C4-2B (cell line): Measurements from ENCODE around the gene RBM7.

ENCODE experiments used
- H3K27ac ChIP-seq: fragments of 450-650 bp; 2 replicates; pipeline ENCODE4 v1.5.1; 2017
- ZFX ChIP-seq: fragments of 450-650 bp; IDR thresholded peaks from 2 replicates; pipeline ENCODE4 v1.6.1; 2017
- TF ChIP-seq, protein P1 (sequence below): fragments of 450-650 bp; conservative IDR thresholded peaks from 2 replicates; pipeline ENCODE4 v1.5.1; 2017; ENCODE audit warnings: mild to moderate bottlenecking

The RBM7 gene

DNA sequence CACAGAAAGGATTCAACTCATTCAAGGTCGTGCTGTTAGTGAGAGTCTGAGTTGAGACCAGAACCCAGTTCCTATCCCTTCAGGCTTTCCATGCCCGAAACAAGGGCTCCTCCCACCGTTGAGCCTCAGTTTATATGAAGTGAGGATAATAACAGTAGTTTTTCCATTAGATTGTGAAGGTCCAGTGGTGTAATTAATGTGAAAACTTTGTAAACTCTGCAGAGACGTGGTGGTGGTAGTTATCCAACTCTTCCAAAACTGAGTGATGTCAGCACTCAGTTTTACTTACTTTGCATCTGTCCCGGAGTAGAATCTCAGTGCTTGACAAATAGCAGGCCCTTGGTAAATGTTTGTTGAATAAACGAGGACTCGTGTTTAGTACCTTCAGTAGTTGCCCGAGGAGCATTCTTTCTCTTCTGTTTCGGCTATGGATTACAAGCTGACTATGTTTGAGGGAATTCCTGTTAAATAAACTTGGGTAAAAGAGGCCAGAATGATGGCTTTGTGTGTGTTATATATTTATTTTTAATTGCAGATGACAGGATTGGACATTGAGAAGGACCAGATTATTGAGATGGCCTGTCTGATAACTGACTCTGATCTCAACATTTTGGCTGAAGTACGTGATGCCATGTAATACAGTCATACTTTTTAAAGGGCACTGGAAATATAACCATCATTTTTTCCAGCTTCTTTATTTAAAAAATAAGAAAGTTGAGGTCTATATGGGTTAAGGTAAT, 39.8 kb downstream of the RBM7 start:
- peak overlapping the region; percentile 94 for H3K27ac ChIP-seq
- TF ChIP-seq ZFX, result no peak
- TF ChIP-seq, protein P1, sequence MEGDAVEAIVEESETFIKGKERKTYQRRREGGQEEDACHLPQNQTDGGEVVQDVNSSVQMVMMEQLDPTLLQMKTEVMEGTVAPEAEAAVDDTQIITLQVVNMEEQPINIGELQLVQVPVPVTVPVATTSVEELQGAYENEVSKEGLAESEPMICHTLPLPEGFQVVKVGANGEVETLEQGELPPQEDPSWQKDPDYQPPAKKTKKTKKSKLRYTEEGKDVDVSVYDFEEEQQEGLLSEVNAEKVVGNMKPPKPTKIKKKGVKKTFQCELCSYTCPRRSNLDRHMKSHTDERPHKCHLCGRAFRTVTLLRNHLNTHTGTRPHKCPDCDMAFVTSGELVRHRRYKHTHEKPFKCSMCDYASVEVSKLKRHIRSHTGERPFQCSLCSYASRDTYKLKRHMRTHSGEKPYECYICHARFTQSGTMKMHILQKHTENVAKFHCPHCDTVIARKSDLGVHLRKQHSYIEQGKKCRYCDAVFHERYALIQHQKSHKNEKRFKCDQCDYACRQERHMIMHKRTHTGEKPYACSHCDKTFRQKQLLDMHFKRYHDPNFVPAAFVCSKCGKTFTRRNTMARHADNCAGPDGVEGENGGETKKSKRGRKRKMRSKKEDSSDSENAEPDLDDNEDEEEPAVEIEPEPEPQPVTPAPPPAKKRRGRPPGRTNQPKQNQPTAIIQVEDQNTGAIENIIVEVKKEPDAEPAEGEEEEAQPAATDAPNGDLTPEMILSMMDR, result no peak

DNA sequence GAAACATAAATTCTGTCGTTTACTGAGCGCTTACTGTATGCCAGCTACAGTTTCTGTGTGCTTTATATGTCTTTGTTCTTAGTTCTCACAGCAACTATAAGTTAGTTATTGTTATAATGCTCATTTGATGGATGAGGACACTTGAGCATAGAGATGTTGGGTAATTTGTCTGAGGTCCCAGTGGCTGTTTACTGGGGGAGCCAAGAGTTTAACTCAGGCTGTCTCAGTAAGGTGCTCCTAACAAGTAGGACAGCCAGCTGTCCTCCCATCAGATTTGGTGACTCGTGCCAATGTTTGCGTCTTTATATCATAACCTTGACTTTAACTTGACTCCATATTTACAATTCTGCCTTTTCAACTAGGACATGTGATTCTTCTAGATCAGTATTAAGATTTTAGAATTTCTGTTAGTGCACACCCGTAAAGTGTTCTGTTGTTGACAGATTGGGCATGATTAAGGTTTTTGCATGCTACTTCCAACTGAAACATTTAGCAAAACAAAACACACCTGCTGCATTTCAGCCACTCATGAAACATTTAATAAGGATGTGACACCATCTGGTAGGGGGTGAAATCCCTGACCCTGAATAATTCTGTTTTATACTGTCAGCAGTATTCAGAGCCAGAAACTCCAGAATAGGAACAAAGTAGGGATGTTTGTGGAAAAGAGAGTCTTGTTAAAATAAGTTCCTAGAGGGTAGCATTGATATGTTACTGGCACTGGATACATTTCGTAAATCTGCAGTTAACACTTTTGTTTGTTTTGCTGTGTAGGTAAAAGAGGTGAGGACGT, 40.7 kb downstream of the RBM7 start:
- H3K27ac ChIP-seq, result no peak overlapping the region
- TF ChIP-seq, protein P1, result no peak
- TF ChIP-seq ZFX, result no peak

DNA sequence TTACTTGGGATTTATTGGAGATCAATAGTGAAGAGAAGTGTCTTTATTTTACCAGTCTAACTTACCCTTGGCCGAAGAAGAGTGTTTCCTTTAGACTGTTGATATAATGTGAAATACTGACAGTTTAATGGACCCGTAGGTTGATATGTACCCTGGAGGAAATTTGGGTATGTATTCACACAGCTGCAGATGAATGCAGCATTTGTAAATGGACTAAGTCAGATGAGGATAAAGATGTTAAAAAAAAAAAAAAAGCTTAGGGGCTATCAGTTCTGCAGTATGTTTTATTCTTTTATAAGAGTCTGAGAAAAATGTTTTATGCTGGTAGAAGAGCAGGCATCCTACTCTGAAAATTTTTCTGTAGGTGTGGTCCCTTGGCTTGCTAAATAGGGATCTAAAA, 41.5 kb downstream of the RBM7 start:
- no peak overlapping the region for H3K27ac ChIP-seq
- TF ChIP-seq, protein P1, result no peak
- no peak for TF ChIP-seq ZFX

DNA sequence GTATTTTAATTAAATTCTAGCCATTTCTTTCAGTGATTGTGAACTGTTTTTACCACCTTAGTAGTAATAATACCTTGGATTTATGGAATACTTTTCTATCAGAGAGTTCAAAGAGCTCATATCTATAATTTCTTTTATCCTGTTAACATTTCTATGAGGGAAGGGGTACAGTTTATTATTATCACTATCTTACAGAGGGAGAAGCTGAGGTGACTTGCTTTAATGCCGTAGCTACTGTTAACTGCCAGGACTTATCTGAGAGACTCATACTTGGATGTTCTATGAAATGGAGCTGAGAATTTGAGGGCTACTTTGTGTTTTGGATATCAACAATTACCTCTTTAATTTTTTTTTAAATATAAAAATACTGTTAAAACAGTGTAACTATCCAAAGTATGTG, 42.1 kb downstream of the RBM7 start:
- no peak overlapping the region for H3K27ac ChIP-seq

DNA sequence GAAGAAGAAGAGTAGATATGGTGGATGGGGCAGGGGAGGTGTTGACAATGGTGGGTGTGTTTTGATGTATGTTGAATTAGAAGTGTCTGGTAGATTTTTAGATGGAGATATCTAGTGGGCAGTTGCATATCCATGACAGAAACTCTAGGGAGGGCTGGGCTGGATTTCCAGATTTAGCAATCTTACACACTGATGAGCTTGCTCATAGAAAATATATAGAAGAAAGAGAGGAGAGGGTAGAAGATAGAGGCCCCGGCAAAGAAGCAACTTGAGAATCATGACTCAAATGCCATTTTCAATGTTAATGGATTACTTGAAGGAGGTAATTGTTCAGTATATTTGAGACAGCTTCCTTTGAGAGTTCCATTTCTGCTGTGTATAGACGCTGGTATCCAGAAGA, 47.0 kb downstream of the RBM7 start:
- H3K27ac ChIP-seq, result no peak overlapping the region
- TF ChIP-seq ZFX, result no peak
- TF ChIP-seq, protein P1, result no peak

More for the DNA sequence above, 42.1 kb downstream of the RBM7 start:
- TF ChIP-seq, protein P1, result no peak
- TF ChIP-seq ZFX, result no peak

DNA sequence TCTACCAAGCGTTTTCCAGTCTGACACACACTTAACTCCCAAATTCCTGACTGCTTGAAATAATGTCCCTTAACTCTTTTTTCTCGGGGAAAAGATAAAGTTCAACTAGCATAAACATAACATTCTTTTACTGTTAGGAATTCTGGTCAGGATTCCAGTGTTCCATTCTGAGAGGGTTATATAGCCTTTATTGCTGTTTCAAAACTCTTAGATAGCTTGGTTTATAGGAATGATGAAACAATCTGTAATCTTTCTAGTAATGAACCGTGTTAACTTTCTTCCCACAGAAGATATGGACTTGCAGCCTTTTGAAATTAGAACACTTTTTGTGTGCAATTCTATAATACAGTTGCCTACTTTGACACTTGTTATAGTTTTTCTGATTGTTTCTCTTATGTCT, 47.4 kb downstream of the RBM7 start:
- TF ChIP-seq, protein P1, result no peak
- TF ChIP-seq ZFX, result no peak
- H3K27ac ChIP-seq, result no peak overlapping the region

DNA sequence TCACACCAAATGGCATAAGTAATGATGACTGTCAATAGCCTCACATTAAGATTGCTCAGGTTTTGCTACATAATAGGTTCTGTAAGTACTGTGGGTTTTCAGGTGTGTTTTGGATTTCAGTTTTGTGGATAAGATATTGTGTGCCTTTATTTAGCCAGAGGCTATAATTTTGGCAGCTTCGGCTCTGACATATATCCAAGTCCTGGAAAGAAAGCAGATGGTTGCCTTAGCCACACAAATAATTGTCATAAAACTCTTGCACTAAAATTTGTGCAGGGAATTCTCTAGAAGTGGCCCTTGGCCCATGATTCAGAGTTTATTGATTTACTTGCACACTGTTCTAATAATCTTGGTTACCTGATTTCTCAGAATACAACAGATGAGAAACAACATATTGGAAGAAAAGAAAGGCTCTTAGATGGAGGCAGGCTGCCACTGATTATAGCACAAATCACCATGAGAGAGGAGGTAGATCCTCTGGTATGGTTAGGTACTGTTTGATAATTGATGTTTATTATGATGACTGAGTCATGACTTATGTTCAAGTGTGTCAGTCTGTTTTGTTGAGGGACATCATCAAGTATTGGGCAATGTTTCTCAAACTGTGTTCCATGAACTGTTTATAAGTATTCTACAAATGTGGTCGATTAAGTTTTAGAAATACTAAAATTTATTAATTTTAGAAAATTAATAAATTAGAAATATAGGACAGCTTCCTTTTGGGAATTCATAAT, 48.5 kb downstream of the RBM7 start:
- TF ChIP-seq ZFX, result no peak
- TF ChIP-seq, protein P1, result no peak
- no peak overlapping the region for H3K27ac ChIP-seq
